ENCODE measurements around the gene FAM149B1. TPM values are rescaled to one million over a fixed set of nuclear protein-coding genes. Genes with fewer than 3 reads are reported as not detected.

FAM149B1 gene
- polyA plus RNA-seq, 1 donor (not counting 4 experiments of a cell fraction or from before 2014, with no cell fraction given), result 22.2 TPM

GRCh38 chr10:73287441-73287840 lies 119.5 kb downstream of the FAM149B1 start:
- Histone ChIP-seq H3K4me3 (ENCODE audit: control insufficient read depth in 2 of 3, extremely low read depth in 1 of 3, insufficient read depth in 2 of 3, low read depth in 1 of 3, low read length in 3 of 3) (no peak overlapping the region), H3K9me1 (ENCODE audit: control insufficient read depth, extremely low read depth, insufficient read depth, low read length) (no peaks in the 10 kb centered on the region), H2AFZ (ENCODE audit: control insufficient read depth, low read length) (no peak overlapping the region), H4K20me1 (ENCODE audit: control insufficient read depth, extremely low read depth, insufficient read depth, low read length) (no peaks in the 10 kb centered on the region), H3K36me3 (ENCODE audit: control insufficient read depth in 2 of 2, extremely low read depth in 1 of 2, insufficient read depth in 2 of 2, low read length in 2 of 2) (no peaks in the 10 kb centered on the region), H3K27me3 (ENCODE audit: control insufficient read depth, extremely low read depth, insufficient read depth, low read length) (no peaks in the 10 kb centered on the region), H3K27ac (ENCODE audit: control insufficient read depth, insufficient read depth, low read length) (no peak overlapping the region), H3K4me1 (ENCODE audit: control insufficient read depth, extremely low read depth, insufficient read depth, low read length) (no peaks in the 10 kb centered on the region), H3K9ac (ENCODE audit: control insufficient read depth, extremely low read depth, insufficient read depth, low read length) (no peak overlapping the region), H3K79me2 (ENCODE audit: control insufficient read depth, insufficient read depth, low read length) (no peaks in the 10 kb centered on the region), H3K9me3 (ENCODE audit: control insufficient read depth, low read depth, low read length) (no peaks in the 10 kb centered on the region), H3K4me2 (ENCODE audit: control insufficient read depth, extremely low read depth, insufficient read depth, low read depth, low read length) (no peak overlapping the region)
- DNase-seq (ENCODE audit: low read depth, low spot score) (no peak), FAIRE-seq (no peak)
- dilution Hi-C loops (cut with MboI; ENCODE audit: extremely low pct_ligation_motif_present, low sequenced_read_pairs), result no loop called here
- TF ChIP-seq CTCF (optimal IDR thresholded peaks at IDR 0.05 in 1 of 3, IDR thresholded peaks at IDR 0.05 in 1 of 3, conservative IDR thresholded peaks at IDR 0.05 in 1 of 3; ENCODE audit: extremely low read depth in 1 of 3, insufficient read depth in 2 of 3, low read length in 3 of 3) (no peak), EZH2 (IDR thresholded peaks at IDR 0.05; ENCODE audit: low read length) (no peak)

- Histone ChIP-seq H3K9me3 (ENCODE audit: control insufficient read depth, low read depth, low read length) (no peaks in the 10 kb centered on the region), H3K9ac (ENCODE audit: control insufficient read depth, extremely low read depth, insufficient read depth, low read length) (no peak overlapping the region), H3K79me2 (ENCODE audit: control insufficient read depth, insufficient read depth, low read length) (no peaks in the 10 kb centered on the region), H3K9me1 (ENCODE audit: control insufficient read depth, extremely low read depth, insufficient read depth, low read length) (no peaks in the 10 kb centered on the region), H4K20me1 (ENCODE audit: control insufficient read depth, extremely low read depth, insufficient read depth, low read length) (no peaks in the 10 kb centered on the region), H3K4me2 (ENCODE audit: control insufficient read depth, extremely low read depth, insufficient read depth, low read depth, low read length) (no peak overlapping the region), H3K4me3 (ENCODE audit: control insufficient read depth in 2 of 3, extremely low read depth in 1 of 3, insufficient read depth in 2 of 3, low read depth in 1 of 3, low read length in 3 of 3) (no peak overlapping the region), H3K36me3 (ENCODE audit: control insufficient read depth in 2 of 2, extremely low read depth in 1 of 2, insufficient read depth in 2 of 2, low read length in 2 of 2) (no peaks in the 10 kb centered on the region), H2AFZ (ENCODE audit: control insufficient read depth, low read length) (no peak overlapping the region), H3K27ac (ENCODE audit: control insufficient read depth, insufficient read depth, low read length) (no peak overlapping the region), H3K27me3 (ENCODE audit: control insufficient read depth, extremely low read depth, insufficient read depth, low read length) (no peaks in the 10 kb centered on the region), H3K4me1 (ENCODE audit: control insufficient read depth, extremely low read depth, insufficient read depth, low read length) (no peaks in the 10 kb centered on the region)
- FAIRE-seq, result no peak
- DNase-seq (ENCODE audit: low read depth, low spot score), result no peak
- dilution Hi-C loops (cut with MboI; ENCODE audit: extremely low pct_ligation_motif_present, low sequenced_read_pairs), result no loop called here
- TF ChIP-seq EZH2 (IDR thresholded peaks at IDR 0.05; ENCODE audit: low read length), result no peak
These were observed 122.0 kb downstream of the FAM149B1 start for GRCh38 chr10:73289958-73290357.

GRCh38 chr10:73293461-73293860 lies 125.5 kb downstream of the FAM149B1 start:
- no peaks in the 10 kb centered on the region for H3K27me3 ChIP-seq (ENCODE audit: control insufficient read depth, extremely low read depth, insufficient read depth, low read length)
- no peak overlapping the region for H3K4me2 ChIP-seq (ENCODE audit: control insufficient read depth, extremely low read depth, insufficient read depth, low read depth, low read length)
- DNase-seq (ENCODE audit: low read depth, low spot score), result no peak
- no peak overlapping the region for H3K27ac ChIP-seq (ENCODE audit: control insufficient read depth, insufficient read depth, low read length)
- H3K9me3 ChIP-seq (ENCODE audit: control insufficient read depth, low read depth, low read length), result no peaks in the 10 kb centered on the region
- H3K9me1 ChIP-seq (ENCODE audit: control insufficient read depth, extremely low read depth, insufficient read depth, low read length), result no peaks in the 10 kb centered on the region
- TF ChIP-seq EZH2 (IDR thresholded peaks at IDR 0.05; ENCODE audit: low read length), result no peak
- no peak for FAIRE-seq
- no peaks in the 10 kb centered on the region for H3K4me1 ChIP-seq (ENCODE audit: control insufficient read depth, extremely low read depth, insufficient read depth, low read length)
- no peak overlapping the region for H3K4me3 ChIP-seq (ENCODE audit: control insufficient read depth in 2 of 3, extremely low read depth in 1 of 3, insufficient read depth in 2 of 3, low read depth in 1 of 3, low read length in 3 of 3)
- dilution Hi-C loops (cut with MboI; ENCODE audit: extremely low pct_ligation_motif_present, low sequenced_read_pairs), result no loop called here
- H4K20me1 ChIP-seq (ENCODE audit: control insufficient read depth, extremely low read depth, insufficient read depth, low read length), result no peaks in the 10 kb centered on the region
- no peak overlapping the region for H2AFZ ChIP-seq (ENCODE audit: control insufficient read depth, low read length)
- no peaks in the 10 kb centered on the region for H3K36me3 ChIP-seq (ENCODE audit: control insufficient read depth in 2 of 2, extremely low read depth in 1 of 2, insufficient read depth in 2 of 2, low read length in 2 of 2)
- no peaks in the 10 kb centered on the region for H3K79me2 ChIP-seq (ENCODE audit: control insufficient read depth, insufficient read depth, low read length)
- no peak overlapping the region for H3K9ac ChIP-seq (ENCODE audit: control insufficient read depth, extremely low read depth, insufficient read depth, low read length)

Small RNA genes lying within 50 kb of the gene (small RNA-seq; reads per million reads assigned to genes)
- 0 reads per million in 3 experiments for gene RF00019 (ENCODE audit: insufficient read length in 3 of 3, low read depth in 3 of 3, low replicate concordance in 1 of 3)
- 0 reads per million in 3 experiments for gene RNU6-833P (ENCODE audit: insufficient read length in 3 of 3, low read depth in 3 of 3, low replicate concordance in 1 of 3)
- gene SNORA11F (ENCODE audit: insufficient read length in 3 of 3, low read depth in 3 of 3, low replicate concordance in 1 of 3), result 4.7 to 94.7 (median 11.8) reads per million in 3 experiments

Other genes starting within 250 kb of the FAM149B1 start
- not detected in 3 replicates for gene PLA2G12B, start 213.3 kb upstream of the FAM149B1 start, polyA plus RNA-seq
- gene P4HA1, start 71.3 kb upstream of the FAM149B1 start, polyA plus RNA-seq, result 29.4 to 67.4 TPM (median 40.4 TPM) in 3 replicates
- gene NUDT13, start 57.7 kb upstream of the FAM149B1 start, polyA plus RNA-seq, result 1.3 to 2.4 TPM (median 1.6 TPM) in 3 replicates
- gene ECD, start 111 bp upstream of the FAM149B1 start, polyA plus RNA-seq, result 27.6 to 35.8 TPM (median 27.6 TPM) in 3 replicates
- gene DNAJC9, start 79.1 kb downstream of the FAM149B1 start, polyA plus RNA-seq, result 14.1 to 23.9 TPM (median 23.3 TPM) in 3 replicates
- gene MRPS16, start 84.5 kb downstream of the FAM149B1 start, polyA plus RNA-seq, result 79.2 to 95.4 TPM (median 79.9 TPM) in 3 replicates
- gene CFAP70, start 190.7 kb downstream of the FAM149B1 start, polyA plus RNA-seq, result 0.60 to 4.4 TPM (median 2.1 TPM) in 3 replicates
- 124 to 144 TPM (median 143 TPM) in 3 replicates for gene ANXA7, start 245.9 kb downstream of the FAM149B1 start, polyA plus RNA-seq

All from keratinocyte (primary cell).